SU-DHL-6 (cell line): ENCODE measurements around the gene ABHD16A.

Experiments
- CTCF ChIP-seq: fragments of 200-600 bp; sonication (generic); IDR thresholded peaks from one replicate; pipeline ENCODE4 v1.5.1; 2017; ENCODE audit warnings: antibody characterized with exemption, mild to moderate bottlenecking, low read length, moderate library complexity; ENCODE audit not compliant: insufficient read depth, poor library complexity, severe bottlenecking
- EZH2phosphoT487 ChIP-seq: fragments of 200-600 bp; sonication (generic), shearing (Covaris generic); conservative IDR thresholded peaks from 2 replicates; pipeline ENCODE4 v1.6.1; 2018; ENCODE audit warnings: mild to moderate bottlenecking, antibody characterized with exemption, low read length, moderate library complexity, mixed read lengths

- TF ChIP-seq CTCF, result no peak
- TF ChIP-seq EZH2phosphoT487, result no peak
Measured at GRCh38 chr6:31642798-31643570, 60.1 kb downstream of the ABHD16A start.
